HCT116 (cell line): ENCODE results near the gene EDN2. TPM values are rescaled to one million over a fixed set of nuclear protein-coding genes. Genes with fewer than 3 reads are reported as not detected.

Experiments used
- ATAC-seq: fragments of 200-7000 bp; cut with Tn5 transposase; 2 replicates; pipeline ENCODE4 v1.9.1; 2020; ENCODE audit warnings: mild to moderate bottlenecking, moderate library complexity
- BruUV-seq: library from RNA; stranded (reverse); fragments of 400-500 nt; replicated peaks from 2 replicates; lab custom pipeline; 2021; lab: Mats Ljungman, UMichigan
- CTCF ChIA-PET: fragments of 300-600 bp; sonication (Branson Sonifier 250); formaldehyde crosslinking; loops from one replicate; lab custom pipeline; 2021; ENCODE audit warnings: antibody characterized with exemption; lab: Charles Lee
- POLR2A ChIA-PET: fragments of 300-600, 350-600 bp; sonication (Branson Sonifier 250); formaldehyde crosslinking; loops from one replicate; lab custom pipeline; 2021; ENCODE audit warnings: antibody characterized with exemption; lab: Charles Lee
- RAD21 ChIA-PET, 2 experiments: fragments of 300-600 bp; sonication (Branson Sonifier 250); formaldehyde crosslinking; loops; one replicate each; lab custom pipeline; 2023; ENCODE audit warnings: low total read pairs in 2 of 2; ENCODE audit not compliant: uncharacterized antibody in 2 of 2, unreplicated experiment in 2 of 2, low non-redundant PET in 1 of 2; lab: Charles Lee
- DNase-seq: peaks from one replicate; pipeline ENCODE4 v3.0.0-alpha.2; 2010; ENCODE audit warnings: low read depth, low spot score
- H2AFZ ChIP-seq: fragments of 200-600 bp; shearing (Covaris generic), sonication (generic); 2 replicates; pipeline ENCODE4 v1.6.1; 2017; ENCODE audit warnings: low read depth, mixed run types, mixed read lengths, antibody characterized with exemption, low read length; ENCODE audit not compliant: poor library complexity, severe bottlenecking
- H3K27ac ChIP-seq: 2 replicates; pipeline ENCODE4 v1.5.1; 2012; ENCODE audit warnings: low read depth, low read length
- H3K27me3 ChIP-seq: fragments of 200-600 bp; sonication (generic); 2 replicates; pipeline ENCODE4 v1.6.1; 2016; ENCODE audit warnings: mixed run types, low read length, mixed read lengths; ENCODE audit not compliant: insufficient read depth
- H3K36me3 ChIP-seq, 2 experiments: fragments of 200-500 bp in 1 of 2; fragments of 200-600 bp in 1 of 2; sonication (Bioruptor generic) in 1 of 2; sonication (generic) in 1 of 2; 2 replicates each; pipeline versions ENCODE4 v1.5.1 to v1.6.1; 2014 to 2016; ENCODE audit warnings: low read length in 2 of 2, inconsistent platforms in 1 of 2, mixed read lengths in 1 of 2, mixed run types in 1 of 2; ENCODE audit not compliant: insufficient read depth in 2 of 2, control insufficient read depth in 1 of 2
- H3K4me1 ChIP-seq, 2 experiments: fragments of 200-600 bp in 1 of 2; sonication (generic) in 1 of 2; 2 replicates each; pipeline versions ENCODE4 v1.5.1 to v1.6.1; 2012 to 2017; ENCODE audit warnings: low read length in 2 of 2, inconsistent platforms in 1 of 2, mild to moderate bottlenecking in 1 of 2, mixed read lengths in 1 of 2, mixed run types in 1 of 2, moderate library complexity in 1 of 2; ENCODE audit not compliant: insufficient read depth in 2 of 2, control insufficient read depth in 1 of 2
- H3K4me2 ChIP-seq: fragments of 200-600 bp; sonication (generic); 2 replicates; pipeline ENCODE4 v1.6.1; 2017; ENCODE audit warnings: mixed run types, low read length, mixed read lengths
- H3K4me3 ChIP-seq, 2 experiments: fragments of 200-600 bp in 1 of 2; sonication (generic) in 1 of 2; replicated peaks in 1 of 2; 2 replicates each; pipeline ENCODE4 v1.5.1; 2011 to 2016; ENCODE audit warnings: low read length in 2 of 2, control low read depth in 1 of 2, low read depth in 1 of 2, mild to moderate bottlenecking in 1 of 2, mixed read lengths in 1 of 2, mixed run types in 1 of 2
- H3K79me2 ChIP-seq: fragments of 200-600 bp; sonication (generic); 2 replicates; pipeline ENCODE4 v1.6.1; 2017; ENCODE audit warnings: mild to moderate bottlenecking, mixed run types, low read length, moderate library complexity, mixed read lengths; ENCODE audit not compliant: insufficient read depth
- H3K9ac ChIP-seq: fragments of 200-600 bp; sonication (generic); 2 replicates; pipeline ENCODE4 v1.6.1; 2016; ENCODE audit warnings: low read length, mixed read lengths
- H3K9me2 ChIP-seq: fragments of 200-600 bp; sonication (generic), shearing (Covaris generic); 2 replicates; pipeline ENCODE4 v1.6.1; 2017; ENCODE audit warnings: mixed run types, mild to moderate bottlenecking, moderate library complexity; ENCODE audit not compliant: insufficient read depth
- H3K9me3 ChIP-seq, 2 experiments: fragments of 200-500 bp in 1 of 2; fragments of 200-600 bp in 1 of 2; sonication (Bioruptor generic) in 1 of 2; sonication (generic) in 1 of 2; 2 replicates each; pipeline ENCODE4 v1.6.1; 2014 to 2017; ENCODE audit warnings: low read length in 2 of 2, mixed read lengths in 2 of 2, inconsistent platforms in 1 of 2, low read depth in 1 of 2, mild to moderate bottlenecking in 1 of 2, mixed run types in 1 of 2, moderate library complexity in 1 of 2; ENCODE audit not compliant: control insufficient read depth in 1 of 2, insufficient read depth in 1 of 2
- H4K20me1 ChIP-seq: fragments of 200-600 bp; sonication (generic), shearing (Covaris generic); 2 replicates; pipeline ENCODE4 v1.6.1; 2017; ENCODE audit warnings: mixed run types, mild to moderate bottlenecking, moderate library complexity; ENCODE audit not compliant: insufficient read depth
- CEBPB ChIP-seq: IDR thresholded peaks from 2 replicates; pipeline ENCODE4 v1.6.1; 2012; ENCODE audit warnings: low read depth
- EGR1 ChIP-seq: IDR thresholded peaks from 2 replicates; pipeline ENCODE4 v1.6.1; 2012; ENCODE audit warnings: low read depth
- ELF1 ChIP-seq: IDR thresholded peaks from 2 replicates; pipeline ENCODE4 v1.6.1; 2012; ENCODE audit warnings: low read depth, borderline replicate concordance
- EZH2 ChIP-seq: fragments of 200-600 bp; sonication (generic); IDR thresholded peaks from 2 replicates; pipeline ENCODE4 v1.6.1; 2017; ENCODE audit warnings: antibody characterized with exemption, mixed run types
- EZH2phosphoT487 ChIP-seq: fragments of 200-600 bp; IDR thresholded peaks from 2 replicates; pipeline ENCODE4 v1.6.1; 2018; ENCODE audit warnings: antibody characterized with exemption, borderline replicate concordance
- POLR2A ChIP-seq: IDR thresholded peaks from 2 replicates; pipeline ENCODE4 v1.7.0; 2011; ENCODE audit warnings: borderline replicate concordance; ENCODE audit not compliant: insufficient read depth, insufficient read length; ENCODE audit errors: extremely low read depth
- POLR2AphosphoS5 ChIP-seq: IDR thresholded peaks from 2 replicates; pipeline ENCODE4 v1.6.1; 2011; ENCODE audit warnings: mild to moderate bottlenecking, low read depth, low read length, moderate library complexity
- RAD21 ChIP-seq: IDR thresholded peaks from 2 replicates; pipeline ENCODE4 v1.6.1; 2012; ENCODE audit warnings: low read depth, mild to moderate bottlenecking
- SIN3A ChIP-seq: IDR thresholded peaks from 2 replicates; pipeline ENCODE4 v1.6.1; 2012; ENCODE audit warnings: low read depth
- SP1 ChIP-seq: IDR thresholded peaks from 2 replicates; pipeline ENCODE4 v1.6.1; 2012; ENCODE audit warnings: low read depth
- TCF7L2 ChIP-seq: IDR thresholded peaks from 2 replicates; pipeline ENCODE4 v1.7.0; 2011; ENCODE audit warnings: borderline replicate concordance, inconsistent platforms; ENCODE audit not compliant: insufficient read depth, insufficient read length; ENCODE audit errors: extremely low read depth
- ZNF274 ChIP-seq: fragments of 200-500 bp; sonication (Bioruptor generic); IDR thresholded peaks from 2 replicates; pipeline ENCODE4 v1.6.1; 2014; ENCODE audit warnings: mild to moderate bottlenecking, low read depth, low read length, inconsistent platforms
- intact Hi-C: fragments of 100-400 bp; cut with micrococcal nuclease; formaldehyde crosslinking; loops from 2 replicates; pipeline ENCODE4 v1.10.0; 2022
- total RNA-seq: library from RNA; stranded (reverse); gene quantifications from one replicate; pipeline ENCODE4 v1.2.1, GENCODE V29; 2021; ENCODE audit not compliant: unreplicated experiment
- TF ChIP-seq, protein P1 (sequence below): IDR thresholded peaks from 2 replicates; pipeline ENCODE4 v1.6.1; 2012
- TF ChIP-seq, protein P2 (sequence below): IDR thresholded peaks from 2 replicates; pipeline ENCODE4 v1.6.1; 2012

EDN2 gene
- total RNA-seq, 1 experiment from 2014 or later: not detected

- no peak overlapping the region for H3K9ac ChIP-seq
- no peak overlapping the region for H3K27ac ChIP-seq
- no peaks in the 10 kb centered on the region for H3K79me2 ChIP-seq
- H2AFZ ChIP-seq: no peak overlapping the region
- peaks cover 14 to 22% of the 10 kb centered on the region in 2 experiments for H3K4me1 ChIP-seq
- H3K27me3 ChIP-seq: peaks cover 16% of the 10 kb centered on the region; the same call in 1 of the 2 replicates
- H3K4me2 ChIP-seq: no peak overlapping the region
- H3K9me3 ChIP-seq: no peaks in the 10 kb centered on the region
- no peaks in the 10 kb centered on the region for H3K36me3 ChIP-seq
- H3K9me2 ChIP-seq: no peaks in the 10 kb centered on the region
- intact Hi-C loops: no loop called here
- RAD21 ChIA-PET: no interaction called here
- DNase-seq: no peak
- POLR2A ChIA-PET: no interaction called here
- CTCF ChIA-PET: no interaction called here
- no TSS peak for BruUV-seq
- H4K20me1 ChIP-seq: no peaks in the 10 kb centered on the region
- TF ChIP-seq TCF7L2 (peak; percentile 34), ZNF274 (no peak)
- TF ChIP-seq, all 23 proteins: peak for 1
- no peak overlapping the region for H3K4me3 ChIP-seq
- no peak for ATAC-seq
These were observed 48.0 kb downstream of the EDN2 start for GRCh38 chr1:41436281-41437010.

DNA sequence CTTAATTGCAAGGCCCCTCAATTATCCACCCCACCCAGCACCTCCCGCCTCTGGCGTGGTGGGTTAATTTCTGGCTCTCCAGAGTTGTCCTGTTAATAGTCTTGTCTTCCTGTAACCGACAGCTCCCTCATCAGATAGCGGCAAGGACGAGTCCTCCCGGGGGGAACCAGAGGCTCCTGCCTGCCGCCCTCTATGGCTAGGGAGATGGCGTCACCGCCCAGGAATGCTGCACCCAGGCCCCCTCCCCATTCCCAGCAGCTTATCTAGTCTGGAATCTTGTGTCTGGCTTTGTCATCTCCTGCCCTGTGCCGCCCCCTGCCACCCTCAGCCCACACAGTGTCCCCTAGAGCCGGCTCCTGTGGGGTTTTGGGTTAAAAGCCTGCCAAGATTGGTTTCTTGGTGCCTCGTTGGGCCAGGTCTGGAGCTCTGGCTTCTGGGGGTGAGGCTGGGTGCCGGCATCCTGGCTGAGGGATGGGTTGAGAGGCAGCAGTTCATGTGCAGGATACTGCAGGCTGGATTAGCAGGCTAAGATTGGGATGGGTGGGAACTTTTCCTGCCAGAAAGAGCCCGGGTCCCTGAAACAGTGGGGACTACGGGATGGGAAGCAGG, 48.8 kb downstream of the EDN2 start:
- RAD21 ChIA-PET: no interaction called here
- H3K4me2 ChIP-seq: no peak overlapping the region
- H3K9me2 ChIP-seq: no peaks in the 10 kb centered on the region
- no peaks in the 10 kb centered on the region for H3K79me2 ChIP-seq
- H3K9me3 ChIP-seq: no peaks in the 10 kb centered on the region
- no peak for TF ChIP-seq EZH2phosphoT487
- no peak for TF ChIP-seq ELF1
- no peak for TF ChIP-seq POLR2AphosphoS5
- no peak for TF ChIP-seq SIN3A
- TF ChIP-seq CEBPB: no peak
- TF ChIP-seq EGR1: no peak
- TF ChIP-seq, protein P1, sequence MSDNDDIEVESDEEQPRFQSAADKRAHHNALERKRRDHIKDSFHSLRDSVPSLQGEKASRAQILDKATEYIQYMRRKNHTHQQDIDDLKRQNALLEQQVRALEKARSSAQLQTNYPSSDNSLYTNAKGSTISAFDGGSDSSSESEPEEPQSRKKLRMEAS: no peak
- TF ChIP-seq, protein P2, sequence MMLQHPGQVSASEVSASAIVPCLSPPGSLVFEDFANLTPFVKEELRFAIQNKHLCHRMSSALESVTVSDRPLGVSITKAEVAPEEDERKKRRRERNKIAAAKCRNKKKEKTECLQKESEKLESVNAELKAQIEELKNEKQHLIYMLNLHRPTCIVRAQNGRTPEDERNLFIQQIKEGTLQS: no peak
- no peak for TF ChIP-seq RAD21
- no peak for TF ChIP-seq SP1
- no peak for TF ChIP-seq POLR2A
- no peak for TF ChIP-seq EZH2
- BruUV-seq: no TSS peak
- H3K36me3 ChIP-seq: no peaks in the 10 kb centered on the region
- POLR2A ChIA-PET: no interaction called here
- DNase-seq (no peak), ATAC-seq (no peak)
- H2AFZ ChIP-seq: no peak overlapping the region
- intact Hi-C loops: no loop called here
- no peak overlapping the region for H3K9ac ChIP-seq
- no peak overlapping the region for H3K4me3 ChIP-seq
- peaks cover 14 to 22% of the 10 kb centered on the region in 2 experiments for H3K4me1 ChIP-seq
- CTCF ChIA-PET: interaction anchor here (1.1 kb wide), 1 partner anchor 153 kb away, joined by 3 read pairs; no protein-coding TSS in a partner anchor
- no peaks in the 10 kb centered on the region for H4K20me1 ChIP-seq
- no peak overlapping the region for H3K27ac ChIP-seq
- H3K27me3 ChIP-seq: peaks cover 16% of the 10 kb centered on the region; the same call in 1 of the 2 replicates
